ENCODE results near the gene MYPOP.

DNA sequence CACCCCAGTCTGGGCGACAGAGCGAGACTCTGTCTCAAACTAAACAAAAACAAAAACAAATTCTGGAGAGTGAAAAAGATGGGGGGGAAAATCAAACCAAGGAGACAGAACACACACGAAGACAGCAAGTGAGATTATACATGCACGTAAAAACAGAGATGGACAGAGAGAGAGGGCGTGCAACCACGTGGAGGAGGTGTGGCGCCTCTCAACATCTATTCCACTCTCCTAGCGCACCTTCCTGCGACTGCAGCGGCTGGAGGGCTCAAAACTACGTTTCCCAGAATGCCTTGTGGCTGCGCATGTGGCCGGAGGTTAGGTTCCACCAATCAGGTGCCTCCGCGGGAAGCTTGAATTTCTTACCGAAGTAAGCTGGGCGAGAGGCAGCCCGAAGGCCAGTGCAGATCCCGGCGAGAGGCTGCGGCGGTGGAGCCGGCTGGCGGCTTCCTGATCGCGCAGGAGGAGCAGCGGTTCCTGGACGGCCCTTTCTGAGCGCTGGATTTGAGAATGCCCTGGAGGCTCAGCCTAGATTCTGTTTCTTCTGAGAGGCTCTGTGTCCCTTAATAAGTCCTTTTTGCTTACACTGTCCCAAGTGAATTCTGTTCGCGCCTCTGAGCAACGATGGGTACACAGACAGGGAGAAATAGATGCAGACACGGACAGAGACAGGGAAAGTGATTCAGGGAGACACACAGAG is 25.3 kb upstream of the MYPOP start:
- TF ChIP-seq CTCF (IDR thresholded peaks at IDR 0.05; ENCODE audit: borderline replicate concordance, extremely low read depth, low read length, poor library complexity, severe bottlenecking) (peak; percentile 50), EZH2 (IDR thresholded peaks at IDR 0.05; ENCODE audit: borderline replicate concordance, low read depth, low read length, severe bottlenecking) (no peak)

All from DND-41 (cell line).